Fibroblast of mammary gland (primary cell): ENCODE results near the gene TIMM13.
"Not testable (repeated sequence)": the region's sequence is repeated elsewhere in the genome, so short reads cannot be mapped to it uniquely, and the experiment has no call there.

ENCODE experiments used
- DNase-seq: peaks from one replicate; pipeline ENCODE4 v3.0.0-alpha.2; 2010; ENCODE audit warnings: low read depth
- H3K4me3 ChIP-seq: 2 replicates; pipeline ENCODE4 v1.5.1; 2011; ENCODE audit warnings: low read depth, mild to moderate bottlenecking, low read length, moderate library complexity; ENCODE audit not compliant: control insufficient read depth
- TF ChIP-seq, protein P1 (sequence below): conservative IDR thresholded peaks from 2 replicates; pipeline ENCODE4 v1.5.1; 2011; ENCODE audit warnings: low read depth, low read length, inconsistent platforms; ENCODE audit not compliant: control insufficient read depth, insufficient read depth

Gene TIMM13

DNA sequence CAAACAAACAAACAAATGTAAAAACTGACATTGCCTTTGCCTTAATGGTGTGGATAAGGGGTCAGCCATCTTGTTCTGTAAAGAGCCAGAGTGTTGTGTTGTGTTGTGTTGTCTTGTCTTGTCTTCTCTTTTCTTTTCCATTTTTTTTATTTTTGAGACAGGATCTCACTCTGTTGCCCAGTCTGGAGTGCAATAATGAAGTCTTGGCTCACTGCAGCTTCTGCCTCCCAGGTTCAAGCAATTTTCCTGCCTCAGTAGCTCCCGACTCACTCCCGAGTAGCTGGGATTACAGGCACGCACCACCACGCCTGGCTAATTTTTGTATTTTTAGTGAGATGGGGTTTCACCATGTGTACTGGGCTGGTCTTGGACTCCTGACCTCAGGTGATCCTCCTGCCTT is 27.8 kb downstream of the TIMM13 start:
- TF ChIP-seq, protein P1, sequence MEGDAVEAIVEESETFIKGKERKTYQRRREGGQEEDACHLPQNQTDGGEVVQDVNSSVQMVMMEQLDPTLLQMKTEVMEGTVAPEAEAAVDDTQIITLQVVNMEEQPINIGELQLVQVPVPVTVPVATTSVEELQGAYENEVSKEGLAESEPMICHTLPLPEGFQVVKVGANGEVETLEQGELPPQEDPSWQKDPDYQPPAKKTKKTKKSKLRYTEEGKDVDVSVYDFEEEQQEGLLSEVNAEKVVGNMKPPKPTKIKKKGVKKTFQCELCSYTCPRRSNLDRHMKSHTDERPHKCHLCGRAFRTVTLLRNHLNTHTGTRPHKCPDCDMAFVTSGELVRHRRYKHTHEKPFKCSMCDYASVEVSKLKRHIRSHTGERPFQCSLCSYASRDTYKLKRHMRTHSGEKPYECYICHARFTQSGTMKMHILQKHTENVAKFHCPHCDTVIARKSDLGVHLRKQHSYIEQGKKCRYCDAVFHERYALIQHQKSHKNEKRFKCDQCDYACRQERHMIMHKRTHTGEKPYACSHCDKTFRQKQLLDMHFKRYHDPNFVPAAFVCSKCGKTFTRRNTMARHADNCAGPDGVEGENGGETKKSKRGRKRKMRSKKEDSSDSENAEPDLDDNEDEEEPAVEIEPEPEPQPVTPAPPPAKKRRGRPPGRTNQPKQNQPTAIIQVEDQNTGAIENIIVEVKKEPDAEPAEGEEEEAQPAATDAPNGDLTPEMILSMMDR, result no peak
- no peak overlapping the region for H3K4me3 ChIP-seq
- no peak for DNase-seq

GRCh38 chr19:2398735-2399305 is 28.6 kb downstream of the TIMM13 start:
- TF ChIP-seq, protein P1, result no peak
- no peak for DNase-seq
- H3K4me3 ChIP-seq, result no peak overlapping the region

DNA sequence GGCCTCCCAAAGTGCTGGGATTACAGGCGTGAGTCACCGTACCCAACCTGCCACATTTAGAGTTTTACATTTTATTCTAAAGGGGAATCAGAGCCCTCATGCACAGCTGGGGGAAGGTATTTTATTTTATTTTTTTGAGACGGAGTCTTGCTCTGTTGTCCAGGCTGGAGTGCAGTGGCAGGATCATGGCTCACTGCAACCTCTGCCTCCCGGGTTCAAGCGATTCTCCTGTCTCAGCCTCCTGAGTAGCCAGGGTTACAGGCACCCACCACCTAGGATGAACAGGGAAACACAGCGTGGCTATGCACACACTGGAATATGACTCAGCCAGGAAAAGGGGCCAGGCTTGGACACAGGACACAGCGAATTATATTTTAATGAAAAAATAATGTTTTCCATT is 30.2 kb downstream of the TIMM13 start:
- not testable (repeated sequence) for H3K4me3 ChIP-seq, DNase-seq

DNA sequence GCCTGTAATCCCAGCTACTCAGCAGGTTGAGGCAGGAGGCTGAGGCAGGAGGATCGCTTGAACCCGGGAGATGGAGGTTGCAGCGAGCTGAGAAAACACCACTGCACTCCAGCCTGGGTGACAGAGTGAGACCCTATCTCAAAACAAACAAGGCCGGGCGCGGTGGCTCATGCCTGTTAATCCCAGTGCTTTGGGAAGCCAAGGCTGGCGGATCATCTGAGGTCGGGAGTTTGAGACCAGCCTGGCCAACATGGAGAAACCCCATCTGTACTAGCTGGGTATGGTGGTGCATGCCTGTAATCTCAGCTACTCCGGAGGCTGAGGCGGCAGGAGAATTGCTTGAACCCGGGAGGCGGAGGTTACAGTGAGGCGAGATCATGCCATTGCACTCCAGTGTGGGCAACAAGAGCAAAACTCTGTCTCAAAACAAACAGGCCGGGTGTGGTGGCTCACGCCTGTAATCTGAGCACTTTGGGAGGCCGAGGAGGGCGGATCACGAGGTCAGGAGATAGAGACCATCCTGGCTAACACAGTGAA is 32.0 kb downstream of the TIMM13 start:
- not testable (repeated sequence) for DNase-seq, H3K4me3 ChIP-seq

- H3K4me3 ChIP-seq, result peak overlapping the region; percentile 23
- TF ChIP-seq, protein P1, result no peak
- DNase-seq, result no peak
These were observed 32.7 kb downstream of the TIMM13 start for GRCh38 chr19:2394442-2395292.

- DNase-seq, result no peak
- TF ChIP-seq, protein P1, result no peak
- no peak overlapping the region for H3K4me3 ChIP-seq
These were observed 33.3 kb downstream of the TIMM13 start for GRCh38 chr19:2394054-2394441.

- not testable (repeated sequence) for DNase-seq, H3K4me3 ChIP-seq
These were observed 34.5 kb downstream of the TIMM13 start for GRCh38 chr19:2392899-2393298.

- no peak for DNase-seq
- TF ChIP-seq, protein P1, result no peak
- H3K4me3 ChIP-seq, result no peak overlapping the region
These were observed 35.0 kb downstream of the TIMM13 start for GRCh38 chr19:2392366-2392765.
